GM12873 (cell line): ENCODE data around the gene FREY1.

Experiments used
- TF ChIP-seq, protein P1 (sequence below): IDR thresholded peaks from 2 replicates; pipeline ENCODE4 v1.5.1; 2012; ENCODE audit warnings: low read depth, mild to moderate bottlenecking, moderate library complexity, low read length, control low read depth; ENCODE audit not compliant: insufficient read depth; ENCODE audit errors: missing control alignments

FREY1 gene

GRCh38 chr11:45918331-45918941, 11.4 kb upstream of the FREY1 start:
- TF ChIP-seq, protein P1, sequence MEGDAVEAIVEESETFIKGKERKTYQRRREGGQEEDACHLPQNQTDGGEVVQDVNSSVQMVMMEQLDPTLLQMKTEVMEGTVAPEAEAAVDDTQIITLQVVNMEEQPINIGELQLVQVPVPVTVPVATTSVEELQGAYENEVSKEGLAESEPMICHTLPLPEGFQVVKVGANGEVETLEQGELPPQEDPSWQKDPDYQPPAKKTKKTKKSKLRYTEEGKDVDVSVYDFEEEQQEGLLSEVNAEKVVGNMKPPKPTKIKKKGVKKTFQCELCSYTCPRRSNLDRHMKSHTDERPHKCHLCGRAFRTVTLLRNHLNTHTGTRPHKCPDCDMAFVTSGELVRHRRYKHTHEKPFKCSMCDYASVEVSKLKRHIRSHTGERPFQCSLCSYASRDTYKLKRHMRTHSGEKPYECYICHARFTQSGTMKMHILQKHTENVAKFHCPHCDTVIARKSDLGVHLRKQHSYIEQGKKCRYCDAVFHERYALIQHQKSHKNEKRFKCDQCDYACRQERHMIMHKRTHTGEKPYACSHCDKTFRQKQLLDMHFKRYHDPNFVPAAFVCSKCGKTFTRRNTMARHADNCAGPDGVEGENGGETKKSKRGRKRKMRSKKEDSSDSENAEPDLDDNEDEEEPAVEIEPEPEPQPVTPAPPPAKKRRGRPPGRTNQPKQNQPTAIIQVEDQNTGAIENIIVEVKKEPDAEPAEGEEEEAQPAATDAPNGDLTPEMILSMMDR: no peak

GRCh38 chr11:45917623-45918330, 10.7 kb upstream of the FREY1 start, which contains the start of gene PEX16:
Gene PEX16, minus strand, starts transcription at chr11:45917877. Its CDS starts 66 bp downstream, at chr11:45917811.
- TF ChIP-seq, protein P1: no peak

DNA sequence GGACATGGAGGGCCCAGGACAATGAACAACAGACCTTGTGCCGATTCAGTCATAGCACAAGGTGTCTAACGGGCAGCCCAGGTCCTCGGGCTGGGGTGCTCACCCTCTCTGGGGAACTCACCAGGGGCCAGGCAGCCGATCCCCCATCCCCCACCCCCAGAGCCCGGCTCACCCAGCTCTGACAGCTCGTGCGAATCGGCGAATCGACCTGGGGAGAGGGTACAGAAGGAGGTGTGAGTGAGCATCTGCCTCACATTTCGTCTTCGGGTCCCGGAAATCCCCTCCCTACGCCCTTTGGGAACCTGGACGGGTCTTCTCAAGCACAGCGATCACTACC, 10.2 kb upstream of the FREY1 start:
- TF ChIP-seq, protein P1: no peak

DNA sequence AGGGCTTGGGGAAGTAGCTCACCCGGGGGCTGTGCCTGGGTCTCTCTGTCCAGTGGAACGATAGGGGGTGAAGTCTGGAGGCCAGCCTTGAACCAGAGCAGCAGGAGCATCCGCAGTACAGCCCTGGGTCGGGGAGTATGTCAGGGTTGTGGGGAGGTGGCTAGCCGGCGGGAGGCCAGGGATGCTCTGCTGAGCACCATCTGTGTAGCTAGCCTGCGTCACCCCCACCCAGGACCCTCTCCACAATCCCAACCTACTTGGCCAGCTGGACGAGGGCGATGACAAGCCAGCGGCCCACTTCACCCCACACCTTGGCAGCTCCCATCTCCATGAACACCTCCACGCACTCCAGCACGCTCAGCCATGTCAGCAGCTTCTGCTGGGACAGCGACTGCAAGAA, 8.4 kb upstream of the FREY1 start:
- TF ChIP-seq, protein P1: no peak

DNA sequence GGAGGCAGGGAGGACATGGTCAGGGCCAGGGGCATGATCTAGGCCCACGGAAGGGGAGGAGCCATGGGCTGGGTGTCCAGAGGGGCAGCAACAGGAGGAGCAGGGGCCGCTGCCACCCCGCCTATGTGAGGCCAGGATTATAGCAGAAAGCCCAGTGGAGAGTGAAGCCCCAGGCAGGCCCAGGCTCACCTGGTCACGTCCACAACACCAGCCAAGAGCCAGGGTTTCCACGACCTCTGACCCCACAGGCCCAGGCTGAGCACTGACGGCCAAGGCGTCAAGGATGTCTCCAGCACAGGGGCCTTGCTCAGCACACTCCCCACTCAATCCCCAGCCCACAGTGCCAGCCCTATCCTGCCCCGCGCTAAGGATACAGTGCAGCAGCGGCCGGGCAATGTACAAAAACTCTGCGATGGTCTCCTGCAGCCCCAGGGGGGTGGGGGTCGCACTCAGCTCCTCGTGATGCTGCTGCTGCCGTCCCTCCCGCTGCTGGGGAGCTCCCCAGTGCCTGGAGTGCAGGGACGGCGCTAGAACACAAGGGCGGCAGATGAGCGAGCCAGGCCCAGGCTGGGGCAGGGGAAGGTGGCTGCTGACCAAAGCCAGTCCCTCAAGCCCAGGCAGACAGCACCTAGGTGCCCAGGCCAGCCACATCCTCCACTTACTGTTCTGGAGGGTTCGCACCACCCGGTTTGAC, 7.0 kb upstream of the FREY1 start:
- TF ChIP-seq, protein P1: no peak

GRCh38 chr11:45913514-45913913, 6.4 kb upstream of the FREY1 start:
- TF ChIP-seq, protein P1: no peak

- TF ChIP-seq, protein P1: no peak
These were observed 3.6 kb upstream of the FREY1 start for GRCh38 chr11:45910623-45911022.
